Type B pancreatic cell (in vitro differentiated cells): ENCODE results near the gene HSPA4L. TPM values are rescaled to one million over a fixed set of nuclear protein-coding genes. Genes with fewer than 3 reads are reported as not detected.

Experiments
- DNase-seq: peaks from one replicate; pipeline ENCODE4 v3.0.0; 2021; ENCODE audit warnings: mixed read lengths; ENCODE audit not compliant: unreplicated experiment; ENCODE audit errors: extremely low spot score
- H3K27ac Mint-ChIP-seq: 2 replicates; pipeline ENCODE4 v1.8.0; 2021; ENCODE audit warnings: mild to moderate bottlenecking, mixed read lengths
- H3K27me3 Mint-ChIP-seq: 2 replicates; pipeline ENCODE4 v1.8.0; 2021; ENCODE audit warnings: mixed read lengths
- H3K36me3 Mint-ChIP-seq: 2 replicates; pipeline ENCODE4 v1.8.0; 2021; ENCODE audit warnings: mixed read lengths
- H3K4me1 Mint-ChIP-seq: one replicate; pipeline ENCODE4 v1.8.0; 2021; ENCODE audit warnings: mixed read lengths; ENCODE audit not compliant: unreplicated experiment
- H3K4me3 Mint-ChIP-seq: 2 replicates; pipeline ENCODE4 v1.8.0; 2021; ENCODE audit warnings: mild to moderate bottlenecking, mixed read lengths
- H3K9me3 Mint-ChIP-seq: 2 replicates; pipeline ENCODE4 v1.8.0; 2021; ENCODE audit warnings: mixed read lengths
- total RNA-seq: library from RNA; stranded (reverse); gene quantifications from 2 replicates; pipeline ENCODE4 v1.2.1, GENCODE V29; 2021; ENCODE audit warnings: low replicate concordance
- TF ChIP-seq, protein P1 (sequence below): fragments of 200-600 bp; sonication (generic); conservative IDR thresholded peaks from 2 replicates; pipeline ENCODE4 v1.5.0; 2021; ENCODE audit warnings: antibody characterized with exemption, mild to moderate bottlenecking

The HSPA4L gene
- total RNA-seq, 1 donor from 2014 or later = 9.7 TPM

GRCh38 chr4:127888559-127888958 is 106.4 kb downstream of the HSPA4L start:
- Mint-ChIP-seq H3K27me3 (no peaks in the 10 kb centered on the region), H3K9me3 (no peaks in the 10 kb centered on the region), H3K36me3 (peaks cover 18% of the 10 kb centered on the region), H3K4me3 (no peak overlapping the region), H3K4me1 (no peaks in the 10 kb centered on the region), H3K27ac (no peak overlapping the region)
- TF ChIP-seq, protein P1, sequence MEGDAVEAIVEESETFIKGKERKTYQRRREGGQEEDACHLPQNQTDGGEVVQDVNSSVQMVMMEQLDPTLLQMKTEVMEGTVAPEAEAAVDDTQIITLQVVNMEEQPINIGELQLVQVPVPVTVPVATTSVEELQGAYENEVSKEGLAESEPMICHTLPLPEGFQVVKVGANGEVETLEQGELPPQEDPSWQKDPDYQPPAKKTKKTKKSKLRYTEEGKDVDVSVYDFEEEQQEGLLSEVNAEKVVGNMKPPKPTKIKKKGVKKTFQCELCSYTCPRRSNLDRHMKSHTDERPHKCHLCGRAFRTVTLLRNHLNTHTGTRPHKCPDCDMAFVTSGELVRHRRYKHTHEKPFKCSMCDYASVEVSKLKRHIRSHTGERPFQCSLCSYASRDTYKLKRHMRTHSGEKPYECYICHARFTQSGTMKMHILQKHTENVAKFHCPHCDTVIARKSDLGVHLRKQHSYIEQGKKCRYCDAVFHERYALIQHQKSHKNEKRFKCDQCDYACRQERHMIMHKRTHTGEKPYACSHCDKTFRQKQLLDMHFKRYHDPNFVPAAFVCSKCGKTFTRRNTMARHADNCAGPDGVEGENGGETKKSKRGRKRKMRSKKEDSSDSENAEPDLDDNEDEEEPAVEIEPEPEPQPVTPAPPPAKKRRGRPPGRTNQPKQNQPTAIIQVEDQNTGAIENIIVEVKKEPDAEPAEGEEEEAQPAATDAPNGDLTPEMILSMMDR = no peak
- no peak for DNase-seq

- no peaks in the 10 kb centered on the region for H3K9me3 Mint-ChIP-seq
- no peak overlapping the region for H3K27ac Mint-ChIP-seq
- H3K36me3 Mint-ChIP-seq = peaks cover 22% of the 10 kb centered on the region
- TF ChIP-seq, protein P1 = no peak
- DNase-seq = no peak
- H3K4me3 Mint-ChIP-seq = no peak overlapping the region
- H3K27me3 Mint-ChIP-seq = no peaks in the 10 kb centered on the region
- H3K4me1 Mint-ChIP-seq = no peaks in the 10 kb centered on the region
Measured at GRCh38 chr4:127889903-127890302, 107.8 kb downstream of the HSPA4L start.

Other genes starting within 250 kb of the HSPA4L start
- 11.8 and 20.7 TPM in 2 replicates for gene INTU, start 149.4 kb upstream of the HSPA4L start, total RNA-seq
- gene SLC25A31, start 51.9 kb upstream of the HSPA4L start, total RNA-seq = not detected in 2 replicates
- 14.1 and 28.3 TPM in 2 replicates for gene PLK4, start 98.6 kb downstream of the HSPA4L start, total RNA-seq
- gene MFSD8, start 182.9 kb downstream of the HSPA4L start, total RNA-seq = 18.4 and 23.7 TPM in 2 replicates
- 10.9 and 13.1 TPM in 2 replicates for gene ABHD18, start 183.1 kb downstream of the HSPA4L start, total RNA-seq